Stimulated activated CD8-positive, alpha-beta memory T cell treated with anti-CD3 and anti-CD28 coated beads, Interleukin-15, amount 100 ng/mL, for 24 hours (primary cell): ENCODE measurements around the gene SPCS3.

ENCODE experiments used
- DNase-seq: peaks from one replicate; pipeline ENCODE4 v3.0.0-alpha.2; 2020; ENCODE audit warnings: low read depth

SPCS3 gene

DNA sequence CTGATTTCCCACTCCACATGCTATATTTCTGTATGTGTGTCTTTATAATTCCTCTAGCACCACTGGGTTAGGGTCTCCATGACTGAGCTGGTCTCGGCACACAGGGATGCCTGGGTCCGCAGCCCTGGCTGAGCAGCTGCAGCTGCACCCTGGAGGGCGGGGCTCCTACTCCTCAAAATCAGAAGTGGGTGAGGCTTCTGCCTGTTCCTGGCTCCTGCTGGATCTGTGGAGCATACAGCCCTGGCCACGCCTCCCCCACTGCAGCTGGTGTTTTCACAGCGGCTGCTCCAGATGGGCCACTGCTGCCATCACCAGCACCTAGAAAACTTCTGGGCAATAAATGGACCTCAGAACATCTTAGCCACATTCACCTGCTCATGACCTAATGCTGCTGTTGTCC, 30.9 kb downstream of the SPCS3 start:
- DNase-seq: no peak

DNA sequence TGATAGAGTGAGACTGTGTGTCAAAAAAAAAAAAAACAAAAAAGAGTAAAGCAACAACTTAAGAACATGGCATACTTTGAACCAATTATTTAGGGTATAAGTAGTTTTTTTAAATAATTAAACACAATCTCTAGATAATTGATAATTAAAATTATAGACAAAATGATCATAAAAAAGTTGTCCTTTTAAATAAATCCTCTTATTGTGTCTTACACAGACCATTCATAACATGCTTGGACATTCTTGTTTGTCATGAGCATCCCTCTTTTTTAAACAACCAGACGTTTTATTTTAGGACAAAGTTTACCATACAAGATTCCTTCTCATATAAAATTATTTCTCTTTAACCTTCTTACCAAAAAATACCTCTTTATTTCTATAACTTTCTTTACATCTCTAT, 35.1 kb downstream of the SPCS3 start:
- DNase-seq: no peak

DNA sequence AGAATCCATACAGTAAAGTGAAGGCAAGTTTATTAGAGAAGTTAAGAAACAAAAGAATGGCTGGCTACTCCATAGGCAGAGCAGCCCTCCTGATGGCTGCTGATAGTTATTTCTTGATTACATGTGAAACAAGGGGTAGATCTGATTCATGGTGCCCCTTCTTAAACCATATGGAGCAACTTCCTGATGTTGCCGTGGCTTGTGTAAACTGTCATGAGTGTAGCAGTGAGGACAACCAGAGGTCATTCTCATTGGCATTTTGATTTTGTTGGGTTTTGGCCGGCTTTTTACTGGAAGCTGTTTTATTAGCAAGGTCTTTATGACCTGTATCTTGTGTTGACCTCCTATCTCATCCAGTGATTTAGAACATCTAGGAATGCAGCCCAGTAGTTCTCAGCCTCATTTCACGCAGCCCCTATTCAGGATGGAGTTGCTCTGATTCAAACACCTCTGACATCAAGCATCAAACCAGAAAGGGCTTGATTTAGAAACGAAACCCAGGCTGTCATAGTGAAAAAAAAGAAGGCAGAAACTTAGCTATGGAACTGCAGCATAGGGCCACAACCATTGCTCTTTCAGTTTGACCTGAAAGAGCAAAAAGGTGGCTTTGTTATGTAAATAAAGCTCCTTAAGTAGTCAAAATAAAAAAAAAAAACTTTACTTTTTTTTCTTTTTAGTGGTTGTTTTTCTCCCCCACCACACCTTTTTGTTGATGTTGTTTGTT, 37.8 kb downstream of the SPCS3 start:
- DNase-seq: no peak

DNA sequence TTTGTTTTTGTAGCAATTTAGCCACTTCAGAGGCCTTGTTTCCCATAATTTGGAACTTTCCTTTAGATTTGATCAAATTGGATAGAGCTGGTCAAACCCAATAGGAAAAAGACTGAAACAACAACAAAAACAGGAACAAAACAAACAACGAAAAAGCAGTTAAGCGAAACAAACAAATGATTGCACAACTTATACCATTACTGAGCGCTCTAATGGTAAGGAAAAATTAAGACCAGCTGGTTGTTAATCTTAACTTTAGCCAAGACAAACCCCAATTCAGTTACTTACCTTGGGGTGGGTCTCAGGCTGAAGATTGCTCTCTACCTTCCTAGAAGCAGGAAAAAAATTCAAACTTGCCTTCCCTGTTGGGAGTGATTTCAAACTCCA, 38.3 kb downstream of the SPCS3 start:
- no peak for DNase-seq

DNA sequence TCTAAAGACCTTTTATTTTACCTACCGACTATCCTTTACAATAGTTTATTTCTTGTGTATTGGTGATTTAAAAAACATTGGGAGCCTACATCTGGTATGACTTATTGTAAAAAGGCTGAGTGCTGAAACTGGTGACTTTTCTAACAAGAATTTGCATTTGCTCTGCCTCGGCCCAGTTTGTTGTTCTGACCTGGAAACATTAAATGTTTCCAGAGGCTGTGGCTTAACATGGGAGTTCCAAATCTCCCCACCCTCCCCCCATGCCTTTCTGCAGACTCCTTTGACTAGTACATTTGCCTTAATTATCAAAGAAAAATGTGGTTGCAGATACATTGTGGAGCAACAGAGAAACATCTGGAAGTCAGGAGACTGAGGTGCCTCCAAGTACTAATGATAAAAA, 39.8 kb downstream of the SPCS3 start:
- DNase-seq: no peak

DNA sequence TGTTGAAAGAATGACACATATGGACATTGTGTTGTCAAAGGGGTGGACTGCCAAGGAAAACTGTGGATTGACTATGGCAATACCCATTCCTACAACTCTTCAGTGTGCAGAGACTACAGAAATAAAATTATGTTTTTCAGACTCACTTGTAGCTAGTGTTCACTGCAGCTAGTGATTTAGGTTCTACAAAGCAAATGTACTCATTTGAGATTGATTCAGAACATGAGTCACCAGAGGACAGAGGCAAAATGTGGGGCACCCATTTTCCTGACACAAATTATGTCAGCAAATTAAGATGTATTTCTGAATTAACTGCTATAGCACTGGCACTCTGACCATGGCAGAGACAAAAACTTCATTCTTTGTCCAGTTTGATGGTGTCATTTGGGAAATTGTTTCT, 40.7 kb downstream of the SPCS3 start:
- DNase-seq: no peak

DNA sequence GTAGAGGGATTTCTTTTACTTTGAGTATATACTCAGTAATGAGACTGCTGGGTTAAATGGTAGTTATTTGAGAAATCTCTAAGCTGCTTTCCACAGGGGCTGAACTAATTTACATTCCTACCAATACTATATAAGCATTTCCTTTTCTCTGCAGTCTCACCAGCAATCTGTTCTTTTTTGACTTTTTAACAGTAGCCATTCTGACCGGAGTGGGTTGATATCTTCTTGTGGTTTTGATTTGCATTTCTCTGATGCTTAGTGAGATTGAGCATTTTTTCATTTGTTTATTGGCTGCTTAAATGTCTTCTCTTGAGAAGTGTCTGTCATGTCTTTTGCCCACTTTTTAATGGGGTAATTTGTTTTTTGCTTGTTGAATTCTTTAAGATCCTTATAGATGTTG, 43.3 kb downstream of the SPCS3 start:
- no peak for DNase-seq

DNA sequence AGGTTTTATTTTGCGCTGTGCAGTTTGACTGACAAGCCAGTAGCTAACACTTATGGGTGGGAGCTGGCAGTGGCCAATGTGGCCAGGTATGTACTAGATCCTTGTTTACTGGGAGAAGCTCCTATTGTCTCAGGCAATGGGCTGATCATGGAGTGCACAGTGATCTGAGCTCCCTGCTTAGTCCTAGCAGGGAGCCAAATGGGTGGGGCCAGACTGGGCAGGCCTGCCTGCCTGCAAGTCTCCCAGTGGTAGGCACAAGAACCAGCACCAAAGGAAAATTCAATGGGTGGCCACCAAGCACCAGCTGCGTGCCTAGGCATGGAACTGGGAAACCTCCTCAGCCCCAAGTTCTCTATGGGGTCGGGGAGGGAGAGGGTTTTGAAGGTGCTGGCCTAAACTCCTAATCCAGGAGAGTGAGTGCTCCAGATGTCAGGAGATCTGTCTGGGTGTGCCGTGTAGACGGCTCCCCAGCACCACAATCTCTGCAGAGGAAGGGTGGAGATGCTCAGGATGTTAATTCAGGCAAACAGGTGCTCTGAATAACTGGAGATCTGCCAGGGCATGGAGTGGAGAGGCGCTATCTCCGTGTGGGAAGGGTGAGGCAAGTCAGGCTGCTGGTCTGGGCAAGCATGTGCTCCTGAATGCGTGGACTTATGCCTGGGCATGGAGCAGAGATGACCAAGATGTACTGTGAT, 48.2 kb downstream of the SPCS3 start:
- DNase-seq: no peak

DNA sequence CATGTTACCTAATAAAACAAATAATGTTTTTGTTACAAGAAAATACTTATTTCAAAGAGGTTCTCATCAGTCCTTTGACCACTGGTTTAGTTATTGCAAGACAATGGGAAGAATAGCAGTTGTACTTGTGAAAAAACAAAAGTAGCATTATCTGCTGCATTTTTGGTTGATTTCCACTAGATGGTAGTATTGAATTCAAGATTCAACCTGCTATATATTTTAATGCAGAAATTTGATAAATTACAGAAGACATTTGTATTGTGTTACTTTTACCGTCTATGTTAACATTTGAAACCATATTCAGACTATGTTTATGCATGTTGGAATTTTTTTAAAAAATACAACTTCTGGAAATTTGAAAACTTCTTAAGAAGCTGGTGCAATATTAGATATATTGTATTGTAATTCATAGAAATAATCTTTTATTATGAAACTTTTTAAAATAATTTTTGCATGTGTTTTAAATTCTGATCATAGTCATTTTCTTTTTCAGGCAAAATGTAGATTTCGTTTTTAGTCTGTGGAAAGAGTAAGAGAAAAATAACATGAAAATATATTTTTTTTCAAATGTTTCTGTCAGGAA, 56.4 kb downstream of the SPCS3 start:
- DNase-seq: no peak

DNA sequence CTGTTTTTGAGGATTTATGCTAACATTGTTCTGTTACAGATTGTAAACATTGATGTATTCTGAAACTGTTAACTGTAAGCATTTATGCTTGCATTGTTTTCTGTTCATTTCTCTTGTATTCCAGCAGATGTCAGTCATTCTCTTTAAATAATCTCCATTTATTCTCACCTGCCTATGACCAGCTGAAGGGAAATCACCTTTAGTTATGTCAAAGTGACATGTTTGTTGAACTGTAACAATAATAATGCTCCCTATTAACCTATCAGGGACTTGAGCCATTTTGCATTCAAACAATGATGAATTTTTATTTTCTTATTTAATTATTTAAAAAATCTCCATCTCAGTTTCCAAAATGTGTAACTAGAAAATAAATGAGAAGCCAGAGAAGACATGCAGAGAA, 58.0 kb downstream of the SPCS3 start:
- no peak for DNase-seq

DNA sequence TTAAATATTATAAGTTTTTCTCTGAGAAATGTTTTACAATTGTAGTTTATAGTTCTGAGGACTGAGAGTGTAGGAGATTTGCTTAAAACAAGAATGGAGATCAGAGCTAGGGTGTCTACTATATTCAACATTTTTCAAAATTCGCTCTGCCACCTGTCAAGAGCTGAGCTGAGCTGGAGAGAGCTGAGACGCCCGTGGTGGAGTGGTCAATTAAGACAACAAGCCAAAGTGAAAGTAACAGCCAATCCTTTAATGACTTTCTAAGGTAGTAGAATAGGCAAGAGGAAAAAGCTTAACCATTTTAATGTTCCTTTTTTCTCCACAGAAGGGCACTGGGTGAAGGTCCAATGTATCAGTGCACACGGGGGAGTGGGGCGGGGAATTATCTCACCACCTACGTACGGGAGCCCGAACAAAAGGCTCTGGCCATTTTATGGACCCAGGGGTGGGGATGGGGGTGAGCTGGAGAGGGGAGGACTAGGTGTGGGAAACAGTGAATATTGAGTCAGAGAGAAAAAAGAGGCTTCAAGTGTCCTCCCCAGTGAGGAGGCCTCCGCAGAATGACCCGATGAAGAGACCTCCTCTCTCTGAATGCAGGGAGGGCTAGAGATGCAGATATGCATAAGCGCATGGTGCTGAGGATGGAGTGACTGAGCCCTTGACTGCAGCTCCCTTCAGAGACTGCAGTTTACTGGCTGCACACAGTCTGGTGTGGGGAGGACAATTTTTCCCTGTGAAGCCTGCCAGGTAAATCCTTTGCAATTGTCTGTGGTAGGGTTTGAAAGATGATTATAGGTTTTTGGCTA, 60.8 kb downstream of the SPCS3 start:
- DNase-seq: no peak
